HepG2 (cell line): ENCODE data around the gene NOP58. TPM values are rescaled to one million over a fixed set of nuclear protein-coding genes. Genes with fewer than 3 reads are reported as not detected.
A peak's percentile ranks its signal among the peaks of the same experiment; 100 is the strongest.

Experiments used
- AKAP8 ChIP-seq: sonication (generic); formaldehyde crosslinking; IDR thresholded peaks from 2 replicates; pipeline ENCODE4 v1.5.1; 2020; ENCODE audit warnings: mild to moderate bottlenecking, missing genetic modification reagents
- ARID4A ChIP-seq: sonication (generic); formaldehyde crosslinking; IDR thresholded peaks from 2 replicates; pipeline ENCODE4 v1.5.0; 2020; ENCODE audit warnings: mild to moderate bottlenecking, missing genetic modification reagents, borderline replicate concordance
- ATF5 ChIP-seq: sonication (generic); formaldehyde crosslinking; IDR thresholded peaks from 2 replicates; pipeline ENCODE4 v1.4.0; 2020; ENCODE audit warnings: mild to moderate bottlenecking, low read depth, missing genetic modification reagents
- BRF2 ChIP-seq: sonication (generic); formaldehyde crosslinking; IDR thresholded peaks from 2 replicates; pipeline ENCODE4 v1.8.1; 2022; ENCODE audit warnings: mild to moderate bottlenecking, missing genetic modification reagents
- FOXA1 ChIP-seq, 2 experiments: fragments of 450-650 bp in 1 of 2; sonication (generic) in 1 of 2; formaldehyde crosslinking in 1 of 2; IDR thresholded peaks; 2 replicates each; pipeline versions ENCODE4 v1.4.0 to v1.6.1; 2016 to 2020; ENCODE audit warnings: missing genetic modification reagents in 1 of 2
- FOXA3 ChIP-seq: IDR thresholded peaks from 2 replicates; pipeline ENCODE4 v1.6.1; 2016; ENCODE audit warnings: missing genetic modification reagents, missing compliant biosample characterization
- HOXA7 ChIP-seq: sonication (generic); formaldehyde crosslinking; IDR thresholded peaks from 2 replicates; pipeline ENCODE4 v1.8.1; 2022; ENCODE audit warnings: mild to moderate bottlenecking, missing genetic modification reagents, moderate library complexity
- IKZF1 ChIP-seq: fragments of 450-650 bp; IDR thresholded peaks from 2 replicates; pipeline ENCODE4 v1.7.1; 2016
- LBX2 ChIP-seq: sonication (generic); formaldehyde crosslinking; IDR thresholded peaks from 2 replicates; pipeline ENCODE4 v1.5.0; 2020; ENCODE audit warnings: missing genetic modification reagents, mild to moderate bottlenecking, borderline replicate concordance
- MTA1 ChIP-seq: sonication (generic); formaldehyde crosslinking; IDR thresholded peaks from 2 replicates; pipeline ENCODE4 v1.4.0; 2020; ENCODE audit warnings: missing genetic modification reagents, mild to moderate bottlenecking, borderline replicate concordance
- NR2F6 ChIP-seq, 2 experiments: IDR thresholded peaks; 2 replicates each; pipeline ENCODE4 v1.6.1; 2016; ENCODE audit warnings: antibody characterized with exemption in 1 of 2, mild to moderate bottlenecking in 1 of 2
- SCMH1 ChIP-seq: sonication (generic); formaldehyde crosslinking; IDR thresholded peaks from 2 replicates; pipeline ENCODE4 v1.9.0; 2021; ENCODE audit warnings: missing genetic modification reagents, mild to moderate bottlenecking, borderline replicate concordance
- SMAD1 ChIP-seq: sonication (generic); formaldehyde crosslinking; IDR thresholded peaks from 2 replicates; pipeline ENCODE4 v1.4.0; 2020; ENCODE audit warnings: missing genetic modification reagents, low read depth, mild to moderate bottlenecking, borderline replicate concordance
- SMC3 ChIP-seq: IDR thresholded peaks from 2 replicates; pipeline ENCODE4 v1.6.1; 2011; ENCODE audit warnings: low read length, improper control_type of control experiment
- ZFP82 ChIP-seq: sonication (generic); formaldehyde crosslinking; IDR thresholded peaks from 2 replicates; pipeline ENCODE4 v1.5.1; 2020; ENCODE audit warnings: mild to moderate bottlenecking, missing genetic modification reagents, borderline replicate concordance
- ZNF124 ChIP-seq: sonication (generic); formaldehyde crosslinking; IDR thresholded peaks from 2 replicates; pipeline ENCODE4 v1.4.0; 2020; ENCODE audit warnings: missing genetic modification reagents
- ZNF512B ChIP-seq: sonication (generic); formaldehyde crosslinking; IDR thresholded peaks from 2 replicates; pipeline ENCODE4 v1.5.1; 2020; ENCODE audit warnings: missing genetic modification reagents, mild to moderate bottlenecking, borderline replicate concordance
- ZNF564 ChIP-seq: sonication (generic); formaldehyde crosslinking; IDR thresholded peaks from 2 replicates; pipeline ENCODE4 v1.8.1; 2023; ENCODE audit warnings: mild to moderate bottlenecking, missing genetic modification reagents
- ZNF572 ChIP-seq: sonication (generic); formaldehyde crosslinking; IDR thresholded peaks from 2 replicates; pipeline ENCODE4 v1.5.1; 2020; ENCODE audit warnings: mild to moderate bottlenecking, missing genetic modification reagents
- ZNF788 ChIP-seq: sonication (generic); formaldehyde crosslinking; IDR thresholded peaks from 2 replicates; pipeline ENCODE4 v1.5.0; 2020; ENCODE audit warnings: mild to moderate bottlenecking, missing genetic modification reagents, borderline replicate concordance
- ZNF792 ChIP-seq: IDR thresholded peaks from 2 replicates; pipeline ENCODE4 v1.6.1; 2016
- ZSCAN31 ChIP-seq: sonication (generic); formaldehyde crosslinking; IDR thresholded peaks from 2 replicates; pipeline ENCODE4 v1.5.0; 2020; ENCODE audit warnings: low read depth, mild to moderate bottlenecking, missing genetic modification reagents
- polyA plus RNA-seq, 8 experiments: library from polyadenylated mRNA; depleted of rRNA in 3 of 8; stranded (reverse) in 7 of 8; unstranded in 1 of 8; fragments of >200 nt; fragmentation: Illumina TruSeq in 4 of 8; extraction: Trizol in 4 of 8; gene quantifications; 2 replicates each; pipeline versions ENCODE4 v1.2.1 to v1.2.3, GENCODE V29; 2011 to 2016; ENCODE audit warnings: low read depth in 4 of 8, missing spikeins in 1 of 8, mixed read lengths in 1 of 8; ENCODE audit not compliant: insufficient read depth in 1 of 8
- total RNA-seq, 5 experiments: library from RNA; depleted of rRNA; stranded (reverse); fragments of >200 nt; fragmentation: Illumina TruSeq; extraction: Trizol; gene quantifications; 2 replicates each; pipeline ENCODE4 v1.2.3, GENCODE V29; 2016; ENCODE audit warnings: low read depth in 1 of 5

NOP58 gene
- total and polyA plus RNA-seq, 2 of the 13 experiments (the other 11 are each of a cell fraction or from before 2014, with no cell fraction given) = 74.9 to 203 TPM

GRCh38 chr2:202278944-202279343 lies 13.4 kb downstream of the NOP58 start (continued):
- TF ChIP-seq ZNF512B (no peak), HOXA7 (CRISPR knock-in tag) (no peak), ZNF564 (CRISPR knock-in tag) (no peak), ZNF124 (CRISPR knock-in tag) (no peak), SMC3 (peak; percentile 14; the same call in 1 of the 2 replicates), ZNF792 (no peak), ZNF788 (no peak), MTA1 (CRISPR knock-in tag) (no peak), BRF2 (CRISPR knock-in tag) (no peak), ZNF572 (no peak), LBX2 (CRISPR knock-in tag) (no peak), ATF5 (no peak), ZFP82 (CRISPR knock-in tag) (no peak), FOXA3 (CRISPR knock-in tag) (peak; percentile 45; the same call in 1 of the 2 replicates), FOXA1 (IDR thresholded peaks at IDR 0.05) (no peak), FOXA1 (CRISPR knock-in tag; IDR thresholded peaks at IDR 0.05) (peak; percentile 72), SCMH1 (CRISPR knock-in tag) (no peak), ZSCAN31 (CRISPR knock-in tag) (no peak), IKZF1 (no peak), AKAP8 (CRISPR knock-in tag) (no peak), NR2F6 (IDR thresholded peaks at IDR 0.05) (no peak), NR2F6 (CRISPR knock-in tag; IDR thresholded peaks at IDR 0.05) (no peak), ARID4A (no peak), SMAD1 (CRISPR knock-in tag) (no peak)
